LNCAP (cell line): ENCODE data around the gene METTL14.

ENCODE experiments used
- TF ChIP-seq, protein P1 (sequence below): fragments of 450-650 bp; IDR thresholded peaks from 2 replicates; pipeline ENCODE4 v1.5.1; 2017; ENCODE audit warnings: mild to moderate bottlenecking

METTL14 gene

DNA sequence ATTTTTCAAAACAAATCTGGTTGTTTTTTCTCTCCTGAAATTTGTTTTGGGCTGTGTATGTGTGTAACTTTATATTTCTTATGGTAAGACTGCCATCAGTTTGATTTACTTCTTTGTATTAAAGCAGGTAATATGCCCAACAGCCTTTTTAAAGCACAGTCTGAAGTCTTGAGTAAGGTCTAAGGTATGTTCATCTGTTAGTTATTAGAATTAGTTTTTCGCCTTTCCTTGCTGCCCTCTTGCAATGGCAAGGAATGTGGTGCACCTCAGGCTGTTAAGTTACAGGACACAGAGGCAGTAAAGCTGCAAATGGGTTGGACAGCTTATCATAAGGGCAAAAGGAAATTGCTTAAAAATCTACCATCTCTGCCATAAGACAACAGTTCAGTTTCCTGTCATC, 71.8 kb downstream of the METTL14 start:
- TF ChIP-seq, protein P1, sequence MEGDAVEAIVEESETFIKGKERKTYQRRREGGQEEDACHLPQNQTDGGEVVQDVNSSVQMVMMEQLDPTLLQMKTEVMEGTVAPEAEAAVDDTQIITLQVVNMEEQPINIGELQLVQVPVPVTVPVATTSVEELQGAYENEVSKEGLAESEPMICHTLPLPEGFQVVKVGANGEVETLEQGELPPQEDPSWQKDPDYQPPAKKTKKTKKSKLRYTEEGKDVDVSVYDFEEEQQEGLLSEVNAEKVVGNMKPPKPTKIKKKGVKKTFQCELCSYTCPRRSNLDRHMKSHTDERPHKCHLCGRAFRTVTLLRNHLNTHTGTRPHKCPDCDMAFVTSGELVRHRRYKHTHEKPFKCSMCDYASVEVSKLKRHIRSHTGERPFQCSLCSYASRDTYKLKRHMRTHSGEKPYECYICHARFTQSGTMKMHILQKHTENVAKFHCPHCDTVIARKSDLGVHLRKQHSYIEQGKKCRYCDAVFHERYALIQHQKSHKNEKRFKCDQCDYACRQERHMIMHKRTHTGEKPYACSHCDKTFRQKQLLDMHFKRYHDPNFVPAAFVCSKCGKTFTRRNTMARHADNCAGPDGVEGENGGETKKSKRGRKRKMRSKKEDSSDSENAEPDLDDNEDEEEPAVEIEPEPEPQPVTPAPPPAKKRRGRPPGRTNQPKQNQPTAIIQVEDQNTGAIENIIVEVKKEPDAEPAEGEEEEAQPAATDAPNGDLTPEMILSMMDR, result no peak

DNA sequence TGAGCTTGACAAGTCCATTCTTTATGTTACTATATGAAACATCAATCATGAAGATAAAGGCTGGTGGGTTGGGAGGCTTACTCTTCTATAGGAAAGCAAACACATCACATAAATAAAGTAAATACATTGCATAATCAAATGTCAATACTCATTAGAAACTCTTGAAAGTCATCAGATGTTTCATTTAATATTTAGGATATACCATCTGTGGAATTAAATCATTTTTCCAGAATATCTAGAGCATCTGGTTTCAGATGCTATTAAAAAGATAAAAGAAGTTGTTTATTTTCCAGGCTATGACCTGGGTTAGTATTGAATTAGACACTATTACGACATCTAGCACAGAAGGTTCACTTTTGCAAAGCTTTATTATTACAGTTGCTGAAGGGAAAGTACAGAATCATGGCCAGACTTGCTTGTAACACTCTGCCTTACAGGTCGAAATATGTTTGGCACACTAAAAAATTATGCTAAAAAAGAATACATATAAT, 72.6 kb downstream of the METTL14 start:
- TF ChIP-seq, protein P1, result no peak

DNA sequence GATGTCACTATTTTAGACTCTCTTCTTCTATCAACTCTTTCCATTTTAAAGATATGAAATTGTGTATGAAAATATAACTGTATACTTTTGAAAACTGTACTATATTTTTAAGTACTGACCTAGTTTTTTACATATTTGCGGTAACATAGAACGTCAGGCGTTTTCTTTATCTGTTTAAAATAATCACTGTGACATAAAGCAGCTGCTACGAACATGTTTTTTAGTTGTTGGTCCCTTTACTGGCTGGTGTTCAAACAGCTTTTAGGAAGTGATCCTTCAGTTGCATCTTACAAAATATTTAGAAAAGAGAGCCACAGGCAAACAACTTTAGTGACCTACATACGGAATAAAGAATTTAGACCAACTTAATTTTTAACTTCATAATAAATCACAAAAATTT, 73.1 kb downstream of the METTL14 start:
- TF ChIP-seq, protein P1, result no peak

DNA sequence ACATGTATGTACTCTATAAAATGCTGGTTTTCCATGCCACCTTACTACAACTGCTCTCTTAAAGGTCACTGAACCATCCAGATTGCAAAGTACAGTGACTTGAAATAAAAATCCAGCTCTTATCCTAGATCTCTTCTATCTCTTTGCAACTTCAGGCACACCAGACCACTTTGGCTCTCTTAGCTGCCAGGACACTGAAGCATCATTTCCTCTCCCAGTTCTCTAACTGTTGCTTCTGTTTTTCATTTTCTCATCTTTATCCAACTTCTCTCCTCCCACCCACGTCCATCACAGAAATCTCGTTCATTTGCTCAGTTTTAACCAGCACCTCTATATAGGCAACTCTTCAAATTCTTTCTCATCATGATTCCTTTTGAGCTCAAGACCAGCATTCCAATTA, 74.3 kb downstream of the METTL14 start:
- TF ChIP-seq, protein P1, result no peak

DNA sequence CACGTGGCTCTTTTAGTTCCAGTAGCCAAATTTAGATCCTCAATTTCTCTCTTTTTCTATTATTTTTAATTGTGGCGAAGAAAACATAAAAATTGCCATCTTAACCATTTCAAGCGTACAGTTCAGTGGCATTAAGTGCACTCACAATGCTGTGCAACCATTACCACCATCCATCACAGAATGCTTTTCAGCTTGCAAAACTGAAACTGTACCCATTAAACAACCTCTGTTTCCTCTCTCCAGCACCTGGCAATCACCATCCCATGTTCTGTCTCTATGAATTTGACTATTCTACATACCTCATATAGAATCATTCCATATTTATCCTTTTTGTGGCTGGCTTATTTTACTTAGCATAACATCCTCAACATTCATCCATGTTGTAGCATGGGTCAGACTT, 74.9 kb downstream of the METTL14 start:
- TF ChIP-seq, protein P1, result no peak

DNA sequence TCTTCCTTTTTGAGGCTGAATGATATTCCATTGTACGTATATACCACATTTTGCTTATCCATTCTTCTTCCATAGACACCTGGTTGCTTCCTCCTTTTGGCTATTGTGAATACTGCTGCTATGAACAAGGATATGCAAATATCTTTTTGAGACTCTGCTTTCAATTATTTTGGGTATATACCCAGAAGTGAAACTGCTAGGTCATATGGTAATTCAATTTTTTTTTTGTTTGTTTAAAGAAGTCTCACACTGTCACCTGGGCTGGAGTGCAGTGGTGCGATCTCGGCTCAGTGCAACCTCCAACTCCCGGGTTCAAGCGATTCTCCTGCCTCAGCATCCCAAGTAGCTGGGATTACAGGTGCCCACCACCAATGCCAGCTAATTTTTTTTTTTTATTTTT, 75.3 kb downstream of the METTL14 start:
- TF ChIP-seq, protein P1, result no peak

DNA sequence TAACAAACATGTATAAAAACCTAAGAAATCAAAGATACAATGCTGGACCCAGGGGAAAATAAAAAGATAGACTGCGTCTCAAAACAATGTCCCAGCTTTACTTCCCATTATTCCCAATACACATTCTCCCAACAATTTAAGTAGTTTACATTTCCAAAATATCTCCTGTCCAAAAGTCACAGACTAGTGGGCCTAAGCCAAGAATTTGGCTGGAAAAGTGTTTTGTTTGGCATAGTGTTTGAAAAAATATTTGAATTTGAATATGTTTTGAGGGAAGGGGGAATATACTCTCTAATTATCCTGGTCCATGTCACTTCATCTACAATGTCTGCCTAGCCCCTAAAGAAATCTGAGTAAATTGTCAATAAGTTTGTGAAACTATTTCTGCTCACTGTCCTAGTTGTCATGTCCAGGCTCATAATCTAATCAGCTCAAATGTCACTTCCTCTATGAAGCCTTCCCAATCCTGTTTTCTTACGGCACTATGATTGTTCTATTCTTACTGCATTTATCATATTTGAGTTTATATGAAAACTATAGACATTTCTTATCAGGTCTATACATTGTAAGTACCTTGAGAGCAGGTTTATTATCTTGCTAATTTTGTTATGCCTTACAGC, 76.3 kb downstream of the METTL14 start:
- TF ChIP-seq, protein P1, result no peak

DNA sequence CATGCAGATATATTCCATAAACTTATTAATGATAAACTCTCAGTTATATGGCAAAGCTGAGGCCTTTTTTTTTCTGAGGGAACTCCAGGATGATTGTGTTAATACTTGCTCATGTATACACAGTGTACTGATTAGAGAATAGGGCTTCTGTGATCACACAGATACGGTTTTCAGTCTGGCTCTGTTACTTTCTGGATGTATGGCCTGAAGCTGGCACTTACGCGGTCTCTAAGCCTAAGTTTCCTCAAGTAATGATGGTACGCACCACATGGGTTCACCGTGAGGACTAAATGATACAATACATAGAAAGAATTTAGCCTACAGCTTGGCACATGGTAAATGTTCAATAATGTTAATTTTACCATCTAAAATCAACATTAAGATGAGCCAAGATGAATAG, 77.0 kb downstream of the METTL14 start:
- TF ChIP-seq, protein P1, result no peak
